ENCODE data around the gene CD68. TPM values are rescaled to one million over a fixed set of nuclear protein-coding genes. Genes with fewer than 3 reads are reported as not detected.

CD68 gene, protein sequence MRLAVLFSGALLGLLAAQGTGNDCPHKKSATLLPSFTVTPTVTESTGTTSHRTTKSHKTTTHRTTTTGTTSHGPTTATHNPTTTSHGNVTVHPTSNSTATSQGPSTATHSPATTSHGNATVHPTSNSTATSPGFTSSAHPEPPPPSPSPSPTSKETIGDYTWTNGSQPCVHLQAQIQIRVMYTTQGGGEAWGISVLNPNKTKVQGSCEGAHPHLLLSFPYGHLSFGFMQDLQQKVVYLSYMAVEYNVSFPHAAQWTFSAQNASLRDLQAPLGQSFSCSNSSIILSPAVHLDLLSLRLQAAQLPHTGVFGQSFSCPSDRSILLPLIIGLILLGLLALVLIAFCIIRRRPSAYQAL
- 0.77 and 1.5 TPM in 2 replicates for total RNA-seq

DNA sequence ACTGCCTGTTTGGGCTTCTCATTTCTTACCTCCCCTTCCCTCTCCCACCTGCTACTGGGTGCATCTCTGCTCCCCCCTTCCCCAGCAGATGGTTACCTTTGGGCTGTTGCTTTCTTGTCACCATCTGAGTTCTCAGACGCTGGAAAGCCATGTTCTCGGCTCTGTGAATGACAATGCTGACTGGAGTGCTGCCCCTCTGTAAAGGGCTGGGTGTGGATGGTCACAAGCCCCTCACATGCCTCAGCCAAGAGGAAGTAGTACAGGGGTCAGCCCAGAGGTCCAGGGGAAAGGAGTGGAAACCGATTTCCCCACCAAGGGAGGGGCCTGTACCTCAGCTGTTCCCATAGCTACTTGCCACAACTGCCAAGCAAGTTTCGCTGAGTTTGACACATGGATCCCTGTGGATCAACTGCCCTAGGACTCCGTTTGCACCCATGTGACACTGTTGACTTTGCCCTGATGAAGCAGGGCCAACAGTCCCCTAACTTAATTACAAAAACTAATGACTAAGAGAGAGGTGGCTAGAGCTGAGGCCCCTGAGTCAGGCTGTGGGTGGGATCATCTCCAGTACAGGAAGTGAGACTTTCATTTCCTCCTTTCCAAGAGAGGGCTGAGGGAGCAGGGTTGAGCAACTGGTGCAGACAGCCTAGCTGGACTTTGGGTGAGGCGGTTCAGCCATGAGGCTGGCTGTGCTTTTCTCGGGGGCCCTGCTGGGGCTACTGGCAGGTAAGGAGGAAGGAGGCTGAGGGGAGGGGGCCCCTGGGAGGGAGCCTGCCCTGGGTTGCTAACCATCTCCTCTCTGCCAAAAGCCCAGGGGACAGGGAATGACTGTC lies at the start of gene CD68:
CD68 (plus strand) TSS at position 638 of the 833 bp plus-strand sequence; CDS start at position 678, 40 bp downstream.
- DNase-seq (ENCODE audit: low read depth in 2 of 2), result peak; percentile 79 to 91

DNA sequence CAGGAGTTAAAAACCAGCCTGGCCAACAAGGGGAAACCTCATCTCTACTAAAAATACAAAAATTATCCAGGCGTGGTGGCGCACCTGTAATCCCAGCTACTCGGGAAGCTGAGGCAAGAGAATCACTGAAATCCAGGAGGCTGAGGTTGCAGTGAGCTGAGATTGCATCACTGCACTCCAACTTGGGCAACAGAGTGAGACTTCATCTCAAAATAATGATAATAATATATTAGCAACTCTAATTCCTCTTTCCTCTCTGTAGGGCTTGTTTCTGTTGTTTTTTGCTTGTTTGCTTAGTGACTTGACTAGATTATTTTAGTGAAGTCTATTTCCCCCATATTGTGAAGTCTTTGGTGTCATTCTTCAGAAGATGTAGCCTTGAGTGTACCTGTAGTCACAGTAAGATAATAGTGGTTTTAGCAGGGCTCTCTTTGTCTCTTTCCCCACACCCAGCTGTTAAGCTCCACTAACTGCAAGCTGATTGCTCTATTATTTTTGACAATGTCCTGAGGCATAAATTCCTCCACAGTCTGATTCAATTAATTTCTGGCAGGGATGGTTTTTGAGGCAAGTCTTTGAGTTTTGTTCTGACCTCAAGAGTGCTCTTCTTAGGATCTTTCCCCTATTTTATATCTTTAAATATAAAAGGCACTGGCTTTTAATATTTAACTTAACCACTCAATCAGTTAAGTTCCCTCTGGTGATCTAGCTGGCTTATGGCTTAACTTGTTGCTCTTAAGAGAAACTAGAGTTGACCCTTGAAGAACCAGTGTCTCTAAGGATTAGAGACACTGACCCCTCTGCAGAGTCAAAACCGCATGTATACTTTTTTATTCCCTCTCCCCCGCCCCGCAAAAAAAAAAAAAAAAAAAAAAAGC lies 49.2 kb upstream of the CD68 start:
- DNase-seq (ENCODE audit: low read depth in 2 of 2), result no peak

DNA sequence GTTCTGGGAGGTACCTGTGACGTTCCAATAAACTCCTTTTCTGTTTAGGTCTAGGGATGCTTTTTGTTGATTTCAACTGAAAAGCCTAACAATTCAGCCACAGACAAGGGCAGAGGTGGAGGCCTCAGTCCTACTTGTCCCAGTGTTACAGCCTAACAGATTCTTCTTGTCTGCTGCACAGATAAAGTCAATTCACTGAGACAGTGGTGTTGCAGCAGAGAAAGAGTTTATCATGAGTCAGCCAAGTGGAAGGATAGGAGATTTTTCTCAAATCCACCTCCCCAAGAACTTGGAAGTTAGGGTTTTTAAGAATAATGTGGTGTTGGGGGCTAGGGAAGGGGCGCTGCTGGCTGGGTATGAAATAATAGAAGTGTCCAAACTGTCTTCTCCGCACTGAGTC lies 41.4 kb upstream of the CD68 start:
- DNase-seq (ENCODE audit: low read depth in 2 of 2), result no peak

DNA sequence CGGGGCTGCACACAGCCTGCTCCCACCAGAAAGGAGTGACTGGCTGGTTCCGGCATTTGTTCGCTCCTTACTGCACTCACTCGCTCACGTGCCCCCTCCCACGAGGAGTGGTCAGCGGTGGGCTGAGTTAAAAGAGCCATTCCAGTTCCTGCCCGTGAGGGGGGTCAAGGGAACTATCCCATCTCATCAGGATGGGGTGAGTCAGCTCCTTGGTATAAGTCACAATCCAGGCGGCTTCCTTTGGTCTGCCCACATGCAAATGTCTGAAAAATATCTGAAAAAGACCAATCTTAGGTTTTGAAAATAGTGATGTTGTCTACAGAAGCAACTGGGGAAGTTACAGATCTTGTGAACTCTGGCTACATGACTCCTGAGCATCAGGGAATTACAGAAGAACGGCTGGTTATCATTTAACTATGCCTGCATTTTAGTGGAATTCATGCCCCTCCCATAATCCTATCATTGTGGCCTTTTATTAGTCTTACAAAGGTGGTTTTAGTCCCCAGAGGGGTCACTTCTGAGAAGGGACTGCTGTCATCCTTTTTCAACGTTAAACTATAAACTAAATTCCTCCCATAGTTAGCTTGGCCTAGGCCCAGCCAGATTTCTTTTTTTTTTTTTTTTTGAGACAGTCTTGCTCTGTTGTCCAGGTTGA lies 40.4 kb upstream of the CD68 start:
- peak in 1 of 2 donors; percentile 47 for DNase-seq (ENCODE audit: low read depth in 2 of 2)

DNA sequence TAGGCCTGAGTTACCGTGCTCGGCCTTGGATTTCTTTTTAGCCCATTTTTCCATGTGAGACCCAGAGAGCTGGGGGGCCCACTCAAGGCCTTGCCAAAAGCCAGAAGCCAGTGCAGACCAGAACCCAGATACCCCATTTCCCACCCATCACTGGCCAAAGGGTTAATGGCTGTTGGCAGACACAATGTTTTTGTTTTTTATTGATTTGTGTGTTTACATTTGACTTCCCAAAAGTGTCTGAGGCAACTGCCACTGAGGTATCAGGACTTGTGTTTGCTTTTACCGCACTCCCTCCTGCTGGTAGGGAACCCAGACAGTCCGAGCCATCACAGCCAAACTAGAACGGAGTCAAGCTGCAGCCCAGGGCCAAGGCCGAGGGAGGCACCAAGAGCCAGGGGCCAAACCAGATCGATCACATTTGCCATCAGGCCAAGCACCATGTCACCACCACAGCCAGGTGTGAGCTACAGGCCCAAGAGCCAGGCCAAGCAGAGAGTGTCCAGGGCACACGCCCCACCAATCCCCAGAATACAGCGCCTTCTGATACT lies 38.3 kb upstream of the CD68 start:
- no peak for DNase-seq (ENCODE audit: low read depth in 2 of 2)

DNA sequence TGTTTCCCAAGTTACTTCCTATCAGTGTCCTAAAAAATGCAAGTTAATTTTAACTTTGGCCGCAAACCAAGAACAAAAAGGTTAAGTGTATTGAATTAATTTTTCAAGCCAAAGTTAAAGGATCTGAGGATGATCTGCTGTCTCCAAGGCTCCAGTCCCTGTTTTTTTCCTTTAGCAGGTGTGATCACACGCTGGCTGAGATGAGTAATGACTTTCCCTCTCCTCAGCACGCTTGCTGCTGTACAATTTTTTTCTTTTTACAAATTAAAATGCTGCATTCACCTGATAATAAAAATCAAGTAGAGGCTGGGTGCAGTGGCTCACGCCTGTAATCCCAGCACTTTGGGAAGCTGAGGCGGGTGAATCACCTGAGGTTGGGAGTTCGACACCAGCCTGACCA lies 34.5 kb upstream of the CD68 start:
- no peak for DNase-seq (ENCODE audit: low read depth in 2 of 2)

DNA sequence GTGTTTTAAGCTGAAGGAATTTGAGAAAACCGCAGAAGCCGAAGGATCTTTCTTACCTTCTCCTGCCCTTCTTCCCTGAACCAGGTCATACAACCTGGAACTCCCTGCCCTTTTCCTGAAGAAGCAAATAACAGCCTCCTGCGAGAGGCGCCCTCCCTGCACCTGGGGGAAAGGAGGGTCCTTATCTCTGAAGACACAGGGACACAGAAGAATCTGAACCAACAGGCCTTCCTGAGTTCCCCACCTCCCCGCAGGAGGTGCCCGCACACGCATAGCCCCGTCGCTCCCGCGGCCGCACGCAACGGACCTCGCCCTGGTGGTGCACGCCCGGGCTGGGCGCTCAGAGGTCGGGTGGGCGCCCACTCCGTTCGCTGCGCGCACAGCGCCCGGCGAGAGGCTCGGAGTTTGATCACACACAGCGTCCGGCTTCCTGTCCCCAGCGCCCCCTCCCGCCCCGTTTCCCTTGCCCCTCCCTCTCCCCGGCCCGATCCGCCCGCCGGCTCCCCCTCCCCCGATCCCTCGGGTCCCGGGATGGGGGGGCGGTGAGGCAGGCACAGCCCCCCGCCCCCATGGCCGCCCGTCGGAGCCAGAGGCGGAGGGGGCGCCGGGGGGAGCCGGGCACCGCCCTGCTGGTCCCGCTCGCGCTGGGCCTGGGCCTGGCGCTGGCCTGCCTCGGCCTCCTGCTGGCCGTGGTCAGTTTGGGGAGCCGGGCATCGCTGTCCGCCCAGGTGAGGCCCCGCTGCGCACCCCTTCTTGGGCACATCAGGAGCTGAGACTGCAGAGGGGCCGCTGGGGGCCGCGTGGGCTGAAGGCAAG lies 30.6 kb upstream of the CD68 start, which contains the start of gene TNFSF12:
TNFSF12 (plus strand) TSS at position 474 of the 816 bp plus-strand sequence; CDS start at position 570, 96 bp downstream.
- peak in 1 of 2 donors; percentile 52 for DNase-seq (ENCODE audit: low read depth in 2 of 2)

DNA sequence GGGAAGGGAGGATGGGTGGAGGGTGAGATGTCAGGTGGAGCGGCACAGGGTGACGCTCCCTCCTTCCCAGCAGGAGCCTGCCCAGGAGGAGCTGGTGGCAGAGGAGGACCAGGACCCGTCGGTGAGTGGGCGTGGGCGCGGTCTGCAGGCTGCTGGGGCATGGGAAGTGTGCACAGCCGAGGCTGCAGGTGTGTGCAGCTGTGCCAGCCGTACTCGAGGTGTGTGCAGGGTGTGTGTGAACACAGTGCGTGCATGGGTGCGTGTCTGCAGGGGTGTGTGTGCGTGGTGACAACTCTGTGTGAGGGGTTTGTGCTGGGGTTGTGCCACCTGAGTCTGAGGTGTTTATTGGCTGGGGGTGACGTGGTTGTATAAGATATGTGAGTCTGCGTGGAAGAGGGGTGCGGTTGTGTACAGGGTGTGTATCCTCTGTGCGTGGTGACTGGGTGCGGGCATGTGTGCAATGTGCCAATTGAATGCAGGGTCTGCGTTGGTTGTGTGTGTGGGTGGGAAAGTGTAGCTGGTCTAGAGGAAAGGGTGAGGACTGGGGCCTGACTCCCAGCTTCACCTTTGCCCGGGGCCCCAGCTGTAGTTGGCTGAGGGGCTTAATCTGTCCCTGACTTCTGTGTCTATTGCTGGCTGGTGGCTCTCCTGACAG lies 29.9 kb upstream of the CD68 start:
- DNase-seq (ENCODE audit: low read depth in 2 of 2), result no peak

DNA sequence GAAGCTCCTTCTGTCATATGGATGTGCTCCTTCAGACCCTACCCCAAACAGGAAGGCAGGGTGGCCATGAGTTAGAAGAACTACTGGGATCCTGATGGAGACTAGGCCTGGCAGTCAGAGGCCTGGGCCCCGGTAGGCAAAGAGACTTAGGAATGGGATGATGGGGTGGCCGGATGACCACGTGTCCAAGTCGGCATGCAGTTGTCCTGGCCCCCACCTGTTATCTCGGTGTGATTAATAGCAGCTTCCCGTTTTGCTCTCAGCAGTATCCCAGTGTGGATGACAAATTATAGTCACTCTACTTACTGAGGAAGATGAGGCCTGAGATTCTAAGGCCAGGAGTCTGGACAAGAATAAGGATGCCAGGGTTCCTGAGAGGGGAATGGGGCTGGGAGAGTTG lies 29.1 kb upstream of the CD68 start:
- no peak for DNase-seq (ENCODE audit: low read depth in 2 of 2)

DNA sequence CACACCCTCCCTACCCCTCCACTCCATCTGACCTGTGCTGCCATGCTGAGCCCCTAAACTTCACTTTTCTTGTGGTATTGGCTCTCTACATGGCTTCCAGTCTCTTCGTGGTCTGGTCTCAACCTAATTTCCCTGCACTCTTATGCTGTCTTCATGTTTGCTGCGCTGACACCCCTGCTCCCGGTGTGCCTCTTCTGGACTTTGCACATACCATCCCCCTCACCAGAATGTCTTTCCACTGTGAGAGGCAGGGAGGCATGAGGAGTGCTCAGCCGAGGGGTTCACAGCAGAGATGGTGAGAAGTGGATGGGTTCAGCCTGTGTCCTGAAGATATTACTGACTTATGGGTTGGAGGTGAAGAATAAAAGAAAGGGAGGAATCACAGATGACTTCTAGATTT lies 28.0 kb upstream of the CD68 start:
- no peak for DNase-seq (ENCODE audit: low read depth in 2 of 2)

DNA sequence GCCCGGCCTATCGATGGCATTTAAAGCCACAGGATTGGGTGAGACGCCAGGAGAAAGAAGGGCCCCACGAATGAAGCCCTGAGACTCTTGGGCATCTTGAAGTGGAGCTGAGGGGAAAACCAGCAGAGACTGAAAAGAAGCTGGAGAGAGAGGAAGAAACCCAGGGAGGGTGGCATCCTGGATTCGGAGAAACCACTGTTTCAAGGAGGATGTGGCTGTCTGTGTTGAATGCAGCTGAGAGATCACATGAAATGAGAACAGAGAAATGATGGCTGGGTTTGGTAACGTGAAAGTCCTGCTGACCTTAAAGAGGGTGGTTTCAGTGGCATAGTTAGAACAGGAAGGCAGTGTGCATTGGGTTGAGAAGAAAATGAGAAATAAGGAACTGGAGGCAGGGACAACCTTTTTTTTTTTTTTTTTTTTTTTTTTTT lies 26.8 kb upstream of the CD68 start:
- DNase-seq (ENCODE audit: low read depth in 2 of 2), result no peak

DNA sequence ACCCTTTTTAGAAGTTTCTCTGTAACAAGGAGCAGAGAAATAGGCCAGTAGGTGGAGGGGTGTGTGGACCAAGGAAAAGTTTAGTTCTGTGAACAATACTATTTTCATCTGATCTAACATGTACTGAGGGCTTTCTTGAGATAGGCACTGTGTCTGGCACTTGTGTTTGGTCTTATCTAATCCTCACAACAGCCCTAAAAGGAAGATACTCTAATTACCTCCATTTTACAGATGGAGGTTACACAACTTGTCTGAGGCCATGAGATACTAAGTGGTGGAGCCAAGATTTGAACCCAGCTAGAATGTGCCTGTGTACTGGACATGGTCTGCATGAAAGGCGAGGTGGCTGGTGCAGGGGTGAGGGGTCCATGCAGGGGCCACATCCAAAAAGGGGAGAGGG lies 26.1 kb upstream of the CD68 start:
- DNase-seq (ENCODE audit: low read depth in 2 of 2), result no peak

DNA sequence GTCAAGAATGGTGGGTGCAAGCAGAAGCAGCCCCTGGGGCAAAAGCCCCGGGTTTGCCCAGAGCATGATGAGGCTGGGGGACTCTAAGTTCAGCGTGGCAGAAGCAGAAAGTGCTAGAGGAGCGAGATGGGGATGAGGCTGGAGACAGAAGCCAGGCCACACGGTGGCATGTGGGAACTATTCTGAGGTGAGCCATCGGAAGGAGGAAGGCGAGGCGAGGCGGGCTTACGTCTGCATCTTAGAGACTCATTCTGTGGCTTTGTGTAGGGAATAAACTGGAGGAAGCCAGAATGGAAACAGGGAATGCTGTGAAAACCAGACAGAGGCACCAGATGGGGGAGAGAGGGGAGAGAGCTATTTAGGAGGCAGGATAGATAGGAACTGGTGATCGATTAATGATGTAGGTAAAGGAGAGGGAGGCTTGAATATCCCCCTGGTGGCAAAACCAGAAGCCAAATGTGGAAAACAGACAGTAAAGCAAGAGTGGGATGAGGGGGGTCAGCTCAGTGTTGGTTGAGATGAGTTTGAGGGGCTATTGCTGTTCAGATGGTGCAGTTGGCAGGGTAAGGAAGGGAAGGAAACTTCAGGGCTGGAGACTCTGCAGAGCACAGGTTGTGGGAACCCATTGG lies 24.0 kb upstream of the CD68 start:
- no peak for DNase-seq (ENCODE audit: low read depth in 2 of 2)

DNA sequence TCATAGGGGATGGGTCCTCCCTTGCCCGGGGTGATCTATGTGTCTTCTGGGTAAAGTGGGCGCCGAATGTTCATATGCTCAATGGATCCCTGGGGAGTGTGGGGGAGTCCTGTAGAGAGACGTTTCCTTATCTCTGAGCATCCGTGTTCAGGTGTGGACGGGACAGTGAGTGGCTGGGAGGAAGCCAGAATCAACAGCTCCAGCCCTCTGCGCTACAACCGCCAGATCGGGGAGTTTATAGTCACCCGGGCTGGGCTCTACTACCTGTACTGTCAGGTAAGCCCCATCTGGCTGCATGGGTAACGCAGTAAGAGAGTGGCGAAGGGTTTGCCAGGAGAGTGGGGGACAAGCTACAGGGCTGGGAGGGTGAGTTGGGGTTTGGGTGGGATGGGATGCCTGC lies 22.8 kb upstream of the CD68 start:
- no peak for DNase-seq (ENCODE audit: low read depth in 2 of 2)

DNA sequence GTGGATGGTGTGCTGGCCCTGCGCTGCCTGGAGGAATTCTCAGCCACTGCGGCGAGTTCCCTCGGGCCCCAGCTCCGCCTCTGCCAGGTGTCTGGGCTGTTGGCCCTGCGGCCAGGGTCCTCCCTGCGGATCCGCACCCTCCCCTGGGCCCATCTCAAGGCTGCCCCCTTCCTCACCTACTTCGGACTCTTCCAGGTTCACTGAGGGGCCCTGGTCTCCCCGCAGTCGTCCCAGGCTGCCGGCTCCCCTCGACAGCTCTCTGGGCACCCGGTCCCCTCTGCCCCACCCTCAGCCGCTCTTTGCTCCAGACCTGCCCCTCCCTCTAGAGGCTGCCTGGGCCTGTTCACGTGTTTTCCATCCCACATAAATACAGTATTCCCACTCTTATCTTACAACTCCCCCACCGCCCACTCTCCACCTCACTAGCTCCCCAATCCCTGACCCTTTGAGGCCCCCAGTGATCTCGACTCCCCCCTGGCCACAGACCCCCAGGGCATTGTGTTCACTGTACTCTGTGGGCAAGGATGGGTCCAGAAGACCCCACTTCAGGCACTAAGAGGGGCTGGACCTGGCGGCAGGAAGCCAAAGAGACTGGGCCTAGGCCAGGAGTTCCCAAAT lies 22.2 kb upstream of the CD68 start:
- DNase-seq (ENCODE audit: low read depth in 2 of 2), result no peak

DNA sequence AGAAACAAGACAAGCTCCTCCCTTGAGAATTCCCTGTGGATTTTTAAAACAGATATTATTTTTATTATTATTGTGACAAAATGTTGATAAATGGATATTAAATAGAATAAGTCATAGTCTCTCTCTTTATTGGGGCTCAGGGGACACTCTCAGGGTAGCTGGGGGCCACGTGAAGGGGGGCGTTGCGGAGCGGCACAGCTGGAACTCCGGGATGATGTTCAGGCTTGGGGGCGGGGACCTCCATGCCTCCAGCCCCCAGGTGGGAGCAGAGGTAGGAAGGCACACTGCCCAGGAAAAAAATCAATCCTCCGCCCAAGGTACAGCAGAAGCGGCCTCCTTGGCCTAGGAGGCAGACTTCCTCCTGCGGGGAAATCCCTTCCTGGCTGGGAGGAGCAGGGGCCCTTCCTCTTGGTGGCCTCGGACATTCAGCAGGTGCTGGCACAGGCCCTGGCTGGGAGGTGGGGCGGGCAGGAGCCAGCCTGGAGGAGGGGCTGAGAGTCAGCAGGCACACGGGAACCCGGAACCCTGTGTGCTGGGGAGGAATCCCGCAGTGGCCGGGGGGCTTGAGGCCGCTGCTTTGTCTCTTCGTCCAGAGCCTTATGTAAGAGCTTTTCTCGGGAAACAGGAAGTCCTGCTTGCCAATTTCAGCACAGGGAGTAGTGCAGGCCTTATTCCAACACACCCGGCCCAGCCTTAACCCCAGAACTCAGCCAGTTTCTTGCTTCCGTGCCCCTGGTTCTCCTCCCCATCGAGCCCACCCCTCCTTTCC lies 21.5 kb upstream of the CD68 start:
- peak; percentile 34 to 87 for DNase-seq (ENCODE audit: low read depth in 2 of 2)

DNA sequence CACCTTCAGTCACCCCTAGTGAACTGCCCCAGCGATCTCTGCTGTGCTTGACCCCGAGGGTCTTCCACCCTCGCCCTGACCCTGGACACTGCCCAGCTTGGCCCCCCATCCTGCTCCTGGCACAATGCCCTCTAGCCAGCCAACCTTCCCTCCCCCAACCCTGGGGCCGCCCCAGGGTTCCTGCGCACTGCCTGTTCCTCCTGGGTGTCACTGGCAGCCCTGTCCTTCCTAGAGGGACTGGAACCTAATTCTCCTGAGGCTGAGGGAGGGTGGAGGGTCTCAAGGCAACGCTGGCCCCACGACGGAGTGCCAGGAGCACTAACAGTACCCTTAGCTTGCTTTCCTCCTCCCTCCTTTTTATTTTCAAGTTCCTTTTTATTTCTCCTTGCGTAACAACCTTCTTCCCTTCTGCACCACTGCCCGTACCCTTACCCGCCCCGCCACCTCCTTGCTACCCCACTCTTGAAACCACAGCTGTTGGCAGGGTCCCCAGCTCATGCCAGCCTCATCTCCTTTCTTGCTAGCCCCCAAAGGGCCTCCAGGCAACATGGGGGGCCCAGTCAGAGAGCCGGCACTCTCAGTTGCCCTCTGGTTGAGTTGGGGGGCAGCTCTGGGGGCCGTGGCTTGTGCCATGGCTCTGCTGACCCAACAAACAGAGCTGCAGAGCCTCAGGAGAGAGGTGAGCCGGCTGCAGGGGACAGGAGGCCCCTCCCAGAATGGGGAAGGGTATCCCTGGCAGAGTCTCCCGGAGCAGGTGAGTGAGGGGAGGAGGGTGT lies 20.7 kb upstream of the CD68 start, which contains the start of gene TNFSF13:
TNFSF13 (plus strand) TSS at position 207 of the 776 bp plus-strand sequence; CDS start at position 497, 290 bp downstream.
- DNase-seq (ENCODE audit: low read depth in 2 of 2), result no peak

All from dermis microvascular lymphatic vessel endothelial cell (primary cell).